Heart right ventricle (tissue), 16 donors: ENCODE results near the gene CDRT4. TPM values are rescaled to one million over a fixed set of nuclear protein-coding genes. Genes with fewer than 3 reads are reported as not detected.
A peak's percentile ranks its signal among the peaks of the same experiment; 100 is the strongest.

Experiments
- ATAC-seq, 8 donors: fragments of 200-7000 bp; cut with Tn5 transposase; one replicate each; pipeline ENCODE4 v1.9.1; 2020; ENCODE audit warnings: mild to moderate bottlenecking in 8 of 8, moderate library complexity in 8 of 8, moderate number of reproducible peaks in 1 of 8
- DNase-seq, 2 donors: peaks; one replicate each; pipeline ENCODE4 v3.0.0-alpha.2; 2020
- H3K27ac ChIP-seq, 10 donors: fragments of 200-600 bp; sonication (generic) in 2 of 10; one replicate each; pipeline versions ENCODE4 v1.5.0 to v1.8.0; 2020 to 2022; ENCODE audit warnings: mild to moderate bottlenecking in 3 of 10
- H3K27me3 ChIP-seq, 7 donors: fragments of 200-600 bp; one replicate each; pipeline ENCODE4 v1.8.0; 2021 to 2022; ENCODE audit warnings: mild to moderate bottlenecking in 2 of 7
- H3K36me3 ChIP-seq, 9 donors: fragments of 200-600 bp; sonication (generic) in 1 of 9; one replicate each; pipeline versions ENCODE4 v1.5.0 to v1.8.0; 2020 to 2022; ENCODE audit warnings: mild to moderate bottlenecking in 2 of 9
- H3K4me1 ChIP-seq, 9 donors: fragments of 200-600 bp; sonication (generic) in 1 of 9; one replicate each; pipeline versions ENCODE4 v1.5.0 to v1.8.0; 2020 to 2022; ENCODE audit warnings: mild to moderate bottlenecking in 4 of 9
- H3K4me3 ChIP-seq, 10 donors: fragments of 200-600 bp; sonication (generic) in 2 of 10; one replicate each; pipeline versions ENCODE4 v1.5.0 to v1.8.0; 2020 to 2022; ENCODE audit warnings: mild to moderate bottlenecking in 7 of 10, moderate library complexity in 2 of 10
- H3K9me3 ChIP-seq, 11 donors: fragments of 200-600 bp in 10 of 11; sonication (generic) in 2 of 11; one replicate each; pipeline versions ENCODE4 v1.5.0 to v1.8.0; 2013 to 2022; ENCODE audit warnings: mild to moderate bottlenecking in 2 of 11, control low read depth in 1 of 11, moderate library complexity in 1 of 11
- CTCF ChIP-seq, 9 donors: fragments of 200-600 bp; sonication (generic) in 2 of 9; IDR thresholded peaks; one replicate each; pipeline versions ENCODE4 v1.5.0 to v1.8.0; 2021 to 2022; ENCODE audit warnings: antibody characterized with exemption in 9 of 9, mild to moderate bottlenecking in 5 of 9, moderate library complexity in 1 of 9
- WGBS, 2 donors: extraction: QIAGEN DNeasy Blood & Tissue Kit; methylation state at CpG; one replicate each; pipeline ENCODE4 v1.1.7; 2013; ENCODE audit warnings: inconsistent platforms in 1 of 2; 5-methylcytosine and 5-hydroxymethylcytosine counted together
- intact Hi-C, 10 donors: fragments of 100-400 bp; cut with DNase I; formaldehyde crosslinking; loops; one replicate each; pipeline versions ENCODE4 v1.11.1 to v1.14.2; 2022
- polyA plus RNA-seq, 2 donors: library from polyadenylated mRNA; stranded (reverse); fragments of 200-250 nt; gene quantifications; one replicate each; pipeline ENCODE4 v1.2.3, GENCODE V29; 2013
- total RNA-seq, 10 donors: library from RNA; stranded (reverse); fragmentation: NEBNext Ultra II Directional in 3 of 10; extraction: Animal tissue kit (Norgen Biotek cat#: 25700) in 3 of 10; gene quantifications; one replicate each; pipeline versions ENCODE4 v1.2.1 to v1.2.4, GENCODE V29; 2021 to 2023
- donor health status: Arrhythmogenic right ventricular cardiomyopathy.
- donor health status: ischemic (EF 13 %, LVEDD 7.1; RV severe dilation, severe dysfunction).
- donor health status: healthy with polysubstance abuse.
- donor health status: DM: no; HTN: yes; CAD: no.
- donor health status: DM: no; HTN: no; CAD: no.
- donor health status: ischemic (EF 25% LVEDD 6.9; RV normal size, moderate dysfunction).
- donor health status: ischemic (EF 25% LVEDD 5.7; RV mildly dilated, moderate dysfunction).
- donor health status: healthy.
- donor health status: DM: yes; HTN: yes; CAD: no.
- donor health status: Ischemic cardiomyopathy.
- donor health status: ischemic (EF 35%, LVEDD 5.7; RV mildly dilated, moderate dysfunction).
- donor health status: nonischemic (EF 11% LVEDD 7.7; RV severe dilation, severe dysfunction).
- donor health status: DM: yes; HTN: yes; CAD: no.
- donor health status: PGD.
- donor health status: ischemic (EF 29% LVEDD 5.4; RV normal size, mild dysfunction).
- donor health status: nonischemic (EF 23%, LVEDD 6.1; RV moderate dilation, normal function).

CDRT4 gene
- total and polyA plus RNA-seq, 12 donors = 0.45 to 4.2 (median 0.92) TPM; not detected in 2

- WGBS, 2 donors = 63 to 71% methylated on average over 6 of the region's 6 CpGs
- intact Hi-C loops = no loop called here
- no peak for ATAC-seq
- no peak for DNase-seq
- Histone ChIP-seq H3K4me1 (peaks cover 0 to 20% (median 10%) of the 10 kb centered on the region in 9 donors), H3K27me3 (no peaks in the 10 kb centered on the region), H3K27ac (no peak overlapping the region), H3K9me3 (no peaks in the 10 kb centered on the region), H3K36me3 (peaks cover 0 to 14% (median 0%) of the 10 kb centered on the region in 9 donors), H3K4me3 (no peak overlapping the region)
- no peak for TF ChIP-seq CTCF (IDR thresholded peaks at IDR 0.05)
These were observed 12.8 kb upstream of the CDRT4 start for GRCh38 chr17:15480204-15480603.

- H3K9me3 ChIP-seq = no peaks in the 10 kb centered on the region
- ATAC-seq (no peak), DNase-seq (no peak)
- TF ChIP-seq CTCF (IDR thresholded peaks at IDR 0.05) = no peak
- H3K4me3 ChIP-seq = no peak overlapping the region
- intact Hi-C loops = no loop called here
- H3K4me1 ChIP-seq = peaks cover 0 to 20% (median 10%) of the 10 kb centered on the region in 9 donors
- no peak overlapping the region for H3K27ac ChIP-seq
- peaks cover 0 to 14% (median 0%) of the 10 kb centered on the region in 9 donors for H3K36me3 ChIP-seq
- H3K27me3 ChIP-seq = no peaks in the 10 kb centered on the region
These were observed 12.3 kb upstream of the CDRT4 start for GRCh38 chr17:15479703-15480102.

- Histone ChIP-seq H3K27ac (no peak overlapping the region), H3K27me3 (no peaks in the 10 kb centered on the region), H3K4me3 (no peak overlapping the region), H3K4me1 (peaks cover 0 to 20% (median 10%) of the 10 kb centered on the region in 9 donors), H3K36me3 (peaks cover 0 to 13% (median 0%) of the 10 kb centered on the region in 9 donors), H3K9me3 (no peaks in the 10 kb centered on the region)
- WGBS, 2 donors = 50 to 73% methylated on average over 5 of the region's 5 CpGs
- no peak for TF ChIP-seq CTCF (IDR thresholded peaks at IDR 0.05)
- intact Hi-C loops = no loop called here
- ATAC-seq = peak in 1 of 8 donors; percentile 55
- no peak for DNase-seq
These were observed 11.4 kb upstream of the CDRT4 start for GRCh38 chr17:15478845-15479244.

GRCh38 chr17:15475631-15476354 lies 8.4 kb upstream of the CDRT4 start:
- H3K27ac ChIP-seq = peak overlapping the region in 6 of 10 donors; percentile 3 to 72 (median 38)
- no peaks in the 10 kb centered on the region for H3K36me3 ChIP-seq
- 85 to 89% methylated on average over 8 of the region's 8 CpGs for WGBS, 2 donors
- peak; percentile 61 to 91 (median 84) for ATAC-seq
- TF ChIP-seq CTCF (IDR thresholded peaks at IDR 0.05) = no peak
- H3K27me3 ChIP-seq = no peaks in the 10 kb centered on the region
- H3K9me3 ChIP-seq = no peaks in the 10 kb centered on the region
- peaks cover 0 to 20% (median 10%) of the 10 kb centered on the region in 9 donors for H3K4me1 ChIP-seq
- intact Hi-C loops = no loop called here
- no peak overlapping the region for H3K4me3 ChIP-seq
- DNase-seq = no peak
